Activated naive CD8-positive, alpha-beta T cell treated with anti-CD3 and anti-CD28 coated beads, Interleukin-2, amount 10 ng/mL, durations not matched to agents 7 days and 5 days (primary cell): ENCODE data around the gene AXDND1. TPM values are rescaled to one million over a fixed set of nuclear protein-coding genes. Genes with fewer than 3 reads are reported as not detected.

Experiments used
- total RNA-seq, 2 experiments: library from RNA; stranded (reverse); gene quantifications; one replicate each; pipeline ENCODE4 v1.2.3, GENCODE V29; 2021

The AXDND1 gene
- total RNA-seq, 2 experiments from 2014 or later = 0.64 to 0.85 TPM

Other genes with a start within 250 kb of the AXDND1 start
- gene ABL2, start 136.3 kb upstream of the AXDND1 start, total RNA-seq = 10 to 100 TPM in 1 of 2 experiments, 1 to 10 TPM in 1; 9.7 to 11.2 TPM
- 10 to 100 TPM; 58.3 to 62.8 TPM for gene SOAT1, start 72.2 kb upstream of the AXDND1 start, total RNA-seq
- not detected for gene NPHS2, start 210.0 kb downstream of the AXDND1 start, total RNA-seq
- not detected for gene TDRD5, start 225.9 kb downstream of the AXDND1 start, total RNA-seq